Smooth muscle cell of the umbilical artery (primary cell): ENCODE measurements around the gene TMEM106B. TPM values are rescaled to one million over a fixed set of nuclear protein-coding genes. Genes with fewer than 3 reads are reported as not detected.

Experiments
- total RNA-seq: library from RNA; depleted of rRNA; stranded (reverse); fragments of >200 nt; gene quantifications from 2 replicates; pipeline ENCODE4 v1.2.3, GENCODE V29; 2014

Gene TMEM106B
- total RNA-seq, result 69.8 and 94.7 TPM in 2 replicates

GRCh38 chr7:12211054-12211710 lies at the start of gene TMEM106B:
TSS of gene TMEM106B (plus strand) at chr7:12211294. CDS start at chr7:12214811, 3,517 bp downstream.

Other genes starting within 250 kb of the TMEM106B start
- 0.09 and 0.30 TPM in 2 replicates for gene VWDE, start 192.6 kb downstream of the TMEM106B start, total RNA-seq